Loucy (cell line): ENCODE data around the gene ANO10.

Experiments
- EZH2phosphoT487 ChIP-seq: fragments of 200-600 bp; IDR thresholded peaks from 2 replicates; pipeline ENCODE4 v1.6.1; 2018; ENCODE audit warnings: antibody characterized with exemption, mild to moderate bottlenecking, moderate library complexity, borderline replicate concordance
- TF ChIP-seq, protein P1 (sequence below): fragments of 200-600 bp; sonication (generic); conservative IDR thresholded peaks from 2 replicates; pipeline ENCODE4 v1.5.1; 2014; ENCODE audit warnings: mild to moderate bottlenecking, antibody characterized with exemption, low read length

DNA sequence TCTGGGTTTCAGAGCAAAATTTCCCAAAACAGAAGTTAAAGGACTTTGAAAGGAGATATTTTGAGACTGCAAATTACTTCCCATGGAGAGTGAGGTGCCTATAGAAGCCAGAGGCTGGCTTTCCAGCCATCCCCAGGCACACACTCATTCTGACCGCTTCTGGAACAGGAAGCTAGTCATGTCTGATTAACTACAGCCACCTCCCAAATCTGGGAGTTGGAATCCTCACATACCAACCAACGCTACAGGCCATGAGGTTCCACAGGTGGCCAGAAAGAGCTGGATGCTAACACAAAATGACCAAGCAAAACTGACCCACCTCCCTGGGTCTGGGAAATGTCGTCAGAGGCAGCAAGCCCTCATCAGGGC, 248.3 kb downstream of the ANO10 start:
- TF ChIP-seq, protein P1, sequence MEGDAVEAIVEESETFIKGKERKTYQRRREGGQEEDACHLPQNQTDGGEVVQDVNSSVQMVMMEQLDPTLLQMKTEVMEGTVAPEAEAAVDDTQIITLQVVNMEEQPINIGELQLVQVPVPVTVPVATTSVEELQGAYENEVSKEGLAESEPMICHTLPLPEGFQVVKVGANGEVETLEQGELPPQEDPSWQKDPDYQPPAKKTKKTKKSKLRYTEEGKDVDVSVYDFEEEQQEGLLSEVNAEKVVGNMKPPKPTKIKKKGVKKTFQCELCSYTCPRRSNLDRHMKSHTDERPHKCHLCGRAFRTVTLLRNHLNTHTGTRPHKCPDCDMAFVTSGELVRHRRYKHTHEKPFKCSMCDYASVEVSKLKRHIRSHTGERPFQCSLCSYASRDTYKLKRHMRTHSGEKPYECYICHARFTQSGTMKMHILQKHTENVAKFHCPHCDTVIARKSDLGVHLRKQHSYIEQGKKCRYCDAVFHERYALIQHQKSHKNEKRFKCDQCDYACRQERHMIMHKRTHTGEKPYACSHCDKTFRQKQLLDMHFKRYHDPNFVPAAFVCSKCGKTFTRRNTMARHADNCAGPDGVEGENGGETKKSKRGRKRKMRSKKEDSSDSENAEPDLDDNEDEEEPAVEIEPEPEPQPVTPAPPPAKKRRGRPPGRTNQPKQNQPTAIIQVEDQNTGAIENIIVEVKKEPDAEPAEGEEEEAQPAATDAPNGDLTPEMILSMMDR, result no peak
- no peak for TF ChIP-seq EZH2phosphoT487
